GM15510 (cell line): ENCODE results near the gene RNF130.

Source experiments
- POLR2A ChIP-seq: IDR thresholded peaks from 3 replicates; pipeline ENCODE4 v1.6.1; 2011; ENCODE audit warnings: borderline replicate concordance; ENCODE audit not compliant: insufficient read length; ENCODE audit errors: extremely low read depth

Gene RNF130, protein sequence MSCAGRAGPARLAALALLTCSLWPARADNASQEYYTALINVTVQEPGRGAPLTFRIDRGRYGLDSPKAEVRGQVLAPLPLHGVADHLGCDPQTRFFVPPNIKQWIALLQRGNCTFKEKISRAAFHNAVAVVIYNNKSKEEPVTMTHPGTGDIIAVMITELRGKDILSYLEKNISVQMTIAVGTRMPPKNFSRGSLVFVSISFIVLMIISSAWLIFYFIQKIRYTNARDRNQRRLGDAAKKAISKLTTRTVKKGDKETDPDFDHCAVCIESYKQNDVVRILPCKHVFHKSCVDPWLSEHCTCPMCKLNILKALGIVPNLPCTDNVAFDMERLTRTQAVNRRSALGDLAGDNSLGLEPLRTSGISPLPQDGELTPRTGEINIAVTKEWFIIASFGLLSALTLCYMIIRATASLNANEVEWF

DNA sequence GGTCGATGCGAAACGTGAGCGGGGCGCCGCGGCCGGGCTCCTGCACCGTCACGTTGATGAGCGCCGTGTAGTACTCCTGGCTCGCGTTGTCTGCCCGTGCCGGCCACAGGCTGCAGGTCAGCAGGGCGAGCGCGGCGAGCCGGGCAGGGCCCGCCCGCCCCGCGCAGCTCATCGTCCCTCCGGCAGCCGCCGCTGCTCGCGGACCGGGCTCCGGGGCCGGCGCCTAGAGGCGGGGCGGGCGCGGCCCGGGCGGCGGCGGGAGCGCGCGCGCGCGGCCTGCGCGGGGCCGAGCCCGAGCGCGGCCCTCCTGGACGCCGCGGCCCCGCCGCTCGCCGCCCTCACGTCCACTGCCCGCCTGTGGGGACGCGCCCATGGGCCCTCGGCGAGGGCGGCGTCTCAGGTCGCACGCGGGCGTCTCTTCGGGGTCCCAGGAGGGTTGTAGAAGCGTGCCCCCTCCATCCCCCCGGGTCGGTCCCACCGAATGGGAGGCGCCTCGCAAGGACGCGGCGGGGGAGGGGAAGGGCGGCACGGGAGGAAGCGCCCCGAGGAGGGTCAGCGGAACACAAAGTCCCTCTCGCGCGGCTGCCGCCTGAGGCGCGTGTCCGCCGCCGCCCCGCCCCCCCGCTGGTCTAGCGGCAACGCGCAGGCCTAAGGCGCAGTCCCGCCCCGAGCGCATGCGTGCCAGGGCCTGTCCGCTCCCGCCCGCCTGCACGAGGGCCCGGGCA, at the start of gene RNF130:
Gene RNF130 (minus strand): TSS at position 229 of the 725 bp plus-strand sequence. CDS start 57 bp downstream, at position 172.
- no peak for TF ChIP-seq POLR2A

- TF ChIP-seq POLR2A, result no peak
Observed at GRCh38 chr5:180120237-180121101, 48.9 kb upstream of the RNF130 start.

DNA sequence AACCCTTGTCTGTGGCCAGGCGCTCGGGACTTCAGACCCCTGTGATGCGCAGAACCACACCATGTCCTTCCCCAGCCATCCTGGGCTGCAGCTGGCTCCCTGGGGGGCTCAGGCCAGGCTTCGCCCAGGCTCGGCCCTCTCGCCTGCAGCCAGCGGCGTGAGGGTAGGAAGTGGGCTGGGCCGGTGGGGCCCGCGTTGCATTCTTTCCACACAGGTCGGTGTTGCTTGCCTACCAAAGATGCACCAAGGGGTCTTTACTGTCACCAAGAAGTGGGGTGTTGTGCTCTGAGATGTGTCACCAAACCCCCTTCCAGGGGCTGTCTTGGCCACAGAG, 48.3 kb upstream of the RNF130 start:
- no peak for TF ChIP-seq POLR2A

DNA sequence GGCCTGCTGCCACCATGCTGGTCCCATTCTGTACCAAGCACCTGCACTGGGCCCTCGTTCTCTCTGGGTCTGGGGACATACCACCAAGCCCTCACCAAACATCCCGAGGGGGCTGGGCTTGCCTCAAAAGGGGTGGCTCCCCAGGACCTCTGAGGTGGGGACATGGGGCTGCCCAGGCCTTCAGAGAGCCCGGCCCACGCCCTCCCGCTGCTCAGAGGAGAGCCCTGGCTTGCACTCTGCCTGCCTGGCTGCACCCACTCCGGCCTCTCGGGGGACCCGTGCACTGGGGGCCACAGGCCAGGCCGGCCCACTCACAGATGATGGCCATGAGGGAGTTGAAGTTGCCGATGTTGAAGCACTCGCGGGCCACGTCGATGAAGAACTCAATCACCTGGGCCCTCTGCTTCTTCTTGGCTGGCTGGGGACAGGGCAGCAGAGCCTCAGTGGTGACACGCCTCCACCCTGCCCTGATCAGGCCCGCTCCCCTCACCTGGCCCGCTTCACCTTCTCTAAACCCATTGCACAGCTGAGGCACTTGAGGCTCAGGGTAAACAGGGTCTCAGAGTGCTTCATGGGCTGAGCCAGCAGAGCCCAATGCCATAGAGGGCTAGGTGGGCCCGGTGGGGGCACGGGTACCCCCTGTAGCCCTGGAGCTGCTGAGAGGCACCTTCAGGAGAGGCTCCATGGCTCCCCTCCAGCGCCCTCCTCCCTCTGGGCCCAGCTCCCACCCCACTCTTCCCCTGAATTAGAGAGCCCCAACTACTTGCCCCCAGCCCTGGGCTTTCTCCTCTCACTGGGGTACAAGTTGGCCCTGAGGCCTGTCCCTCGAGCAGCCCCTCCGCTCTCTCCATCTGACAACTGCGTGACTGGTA, 47.7 kb upstream of the RNF130 start:
- TF ChIP-seq POLR2A, result no peak

GRCh38 chr5:180118391-180118791, 46.8 kb upstream of the RNF130 start:
- TF ChIP-seq POLR2A, result no peak

GRCh38 chr5:180117000-180117725, 45.6 kb upstream of the RNF130 start:
- TF ChIP-seq POLR2A, result no peak

GRCh38 chr5:180116077-180116999, 44.8 kb upstream of the RNF130 start:
- no peak for TF ChIP-seq POLR2A

DNA sequence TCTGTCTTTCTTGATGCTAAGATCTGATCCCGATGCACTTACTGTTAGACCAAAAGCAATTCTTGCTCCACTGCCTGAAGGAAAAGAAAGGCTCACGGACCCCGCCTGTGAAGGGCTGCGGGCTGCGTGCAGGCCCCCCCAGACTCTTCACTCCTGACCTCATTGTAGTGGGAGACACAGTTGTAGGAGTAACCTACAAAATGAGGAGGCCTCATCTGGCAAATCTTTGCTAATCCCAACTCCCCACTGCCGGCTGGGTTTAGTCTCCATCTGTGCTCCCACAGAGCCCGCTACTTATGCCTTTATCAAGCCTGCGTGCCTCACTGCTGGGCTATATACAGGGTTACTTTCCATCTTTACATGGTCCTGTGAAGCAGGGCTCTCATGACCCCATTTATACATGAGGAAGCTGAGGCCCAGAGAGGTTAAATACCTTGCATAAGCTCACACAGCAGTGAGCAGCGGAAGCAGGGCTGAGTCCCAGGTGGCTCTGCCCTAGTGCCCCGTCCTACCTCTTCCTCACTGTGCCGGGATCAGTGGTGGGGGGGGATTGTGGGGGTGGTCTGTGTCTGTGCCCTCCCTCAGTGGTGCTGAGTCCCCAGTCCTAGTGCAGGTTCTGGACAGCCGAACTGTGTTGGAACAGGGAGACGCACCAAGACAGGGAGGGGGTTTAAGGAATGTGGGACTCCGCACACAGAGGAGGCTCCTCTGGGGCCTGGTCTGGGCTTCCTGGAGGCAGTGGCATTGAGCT, 43.9 kb upstream of the RNF130 start:
- no peak for TF ChIP-seq POLR2A

GRCh38 chr5:180114304-180115003, 42.9 kb upstream of the RNF130 start:
- no peak for TF ChIP-seq POLR2A

GRCh38 chr5:180113660-180114303, 42.2 kb upstream of the RNF130 start:
- no peak for TF ChIP-seq POLR2A
